Stimulated activated CD4-positive, alpha-beta T cell treated with anti-CD3 and anti-CD28 coated beads, Interleukin-2, amount 100 ng/mL, for 24 hours (primary cell): Measurements from ENCODE around the gene HIF3A.
"Not testable (repeated sequence)": the region's sequence is repeated elsewhere in the genome, so short reads cannot be mapped to it uniquely, and the experiment has no call there.

ENCODE experiments used
- DNase-seq, 2 donors: peaks; one replicate each; pipeline ENCODE4 v3.0.0-alpha.2; 2020

The HIF3A gene

GRCh38 chr19:46296722-46297461 lies at the start of gene HIF3A:
Gene HIF3A (plus strand): TSS chr19:46297042. CDS start chr19:46297077, 35 bp downstream.
- peak in 1 of 2 donors; percentile 11 for DNase-seq

- DNase-seq, result no peak
Measured at GRCh38 chr19:46250076-46250735, 46.6 kb upstream of the HIF3A start.

DNA sequence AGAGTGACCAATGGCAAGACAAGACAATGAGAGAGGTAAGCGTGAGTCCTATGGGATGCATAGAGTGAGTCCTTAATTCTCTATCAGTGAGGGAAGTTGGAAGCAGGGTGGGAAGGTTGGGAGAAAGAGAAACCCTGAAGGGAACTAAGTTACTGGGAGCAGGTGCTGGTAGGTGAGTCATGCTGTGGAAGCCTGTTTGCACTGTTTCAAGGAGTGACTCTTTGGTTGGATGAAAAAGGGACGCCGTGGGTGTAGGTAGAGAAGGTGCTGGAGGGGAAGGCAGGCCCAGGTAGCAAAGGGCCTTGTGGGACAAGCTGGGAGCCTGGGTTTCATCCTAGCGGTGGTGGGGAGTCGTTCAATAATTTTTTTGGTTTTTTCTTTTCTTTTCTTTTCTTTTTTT lies 45.4 kb upstream of the HIF3A start:
- no peak for DNase-seq

- no peak for DNase-seq
Measured at GRCh38 chr19:46254776-46255175, 42.1 kb upstream of the HIF3A start.

DNA sequence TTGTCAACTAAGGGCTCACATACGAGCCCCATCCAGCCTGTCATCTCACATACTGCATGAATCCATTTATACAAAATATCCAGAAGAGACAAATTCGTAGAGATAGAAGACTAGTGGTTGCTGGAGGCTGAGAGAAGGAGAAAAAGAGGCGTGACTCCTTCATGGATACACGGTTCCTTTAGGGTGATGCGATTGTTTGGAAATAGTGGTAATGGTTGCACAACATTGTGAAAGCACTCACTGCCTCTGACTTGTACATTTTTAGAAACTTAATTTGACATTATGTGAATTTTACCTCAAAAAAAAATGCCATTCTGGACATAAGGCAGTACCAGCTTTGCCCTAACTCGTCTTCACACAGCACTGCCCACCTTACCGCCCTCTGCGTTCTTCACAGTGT lies 40.0 kb upstream of the HIF3A start:
- no peak for DNase-seq

DNA sequence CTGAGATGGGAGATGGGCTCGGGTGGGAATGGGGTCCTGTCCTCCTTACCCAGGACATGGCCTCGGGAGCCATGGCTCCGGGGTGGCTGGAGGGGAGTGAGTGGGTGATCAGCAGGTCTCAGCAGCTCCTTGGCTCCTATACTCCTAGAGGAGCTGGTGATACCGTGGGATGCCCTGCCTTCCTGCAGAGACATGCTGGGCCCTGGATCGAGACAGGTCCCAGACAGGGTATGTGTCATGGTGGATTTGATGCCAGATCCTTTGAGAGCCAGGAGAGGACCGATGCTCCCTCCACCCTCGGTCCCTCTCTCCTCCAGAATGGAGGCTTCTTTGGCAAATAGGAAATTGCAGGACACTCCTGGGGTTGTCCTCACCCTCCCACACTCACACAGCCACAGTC lies 35.3 kb upstream of the HIF3A start:
- not testable (repeated sequence) for DNase-seq

DNA sequence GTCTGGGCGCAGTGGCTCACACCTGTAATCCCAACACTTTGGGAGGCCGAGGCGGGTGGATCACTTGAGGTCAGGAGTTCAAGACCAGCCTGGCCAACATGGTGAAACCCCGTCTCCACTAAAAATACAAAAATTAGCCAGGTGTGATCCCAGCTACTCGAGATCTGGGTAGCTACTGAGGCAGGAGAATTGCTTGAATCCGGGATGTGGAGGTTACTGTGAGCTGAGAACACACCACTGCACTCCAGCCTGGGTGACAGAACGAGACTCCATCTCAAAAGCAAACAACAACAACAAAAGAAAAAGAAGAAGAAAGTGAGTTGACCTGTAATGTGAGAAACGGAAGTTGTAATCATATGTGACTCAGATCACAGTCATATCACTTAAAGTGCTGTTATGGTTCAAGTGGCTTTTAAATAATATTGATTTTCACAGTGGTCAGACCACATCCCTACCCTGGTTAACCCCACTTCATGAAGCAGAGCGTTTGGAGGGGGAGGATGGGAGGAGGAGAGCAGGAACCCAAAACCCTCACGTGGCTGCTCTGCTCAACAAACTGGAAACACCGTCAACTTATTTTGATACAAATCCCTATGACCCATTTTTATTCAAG lies 34.1 kb upstream of the HIF3A start:
- DNase-seq, result peak; percentile 60 to 65

GRCh38 chr19:46264801-46265200 lies 32.0 kb upstream of the HIF3A start:
- DNase-seq, result not testable (repeated sequence)

DNA sequence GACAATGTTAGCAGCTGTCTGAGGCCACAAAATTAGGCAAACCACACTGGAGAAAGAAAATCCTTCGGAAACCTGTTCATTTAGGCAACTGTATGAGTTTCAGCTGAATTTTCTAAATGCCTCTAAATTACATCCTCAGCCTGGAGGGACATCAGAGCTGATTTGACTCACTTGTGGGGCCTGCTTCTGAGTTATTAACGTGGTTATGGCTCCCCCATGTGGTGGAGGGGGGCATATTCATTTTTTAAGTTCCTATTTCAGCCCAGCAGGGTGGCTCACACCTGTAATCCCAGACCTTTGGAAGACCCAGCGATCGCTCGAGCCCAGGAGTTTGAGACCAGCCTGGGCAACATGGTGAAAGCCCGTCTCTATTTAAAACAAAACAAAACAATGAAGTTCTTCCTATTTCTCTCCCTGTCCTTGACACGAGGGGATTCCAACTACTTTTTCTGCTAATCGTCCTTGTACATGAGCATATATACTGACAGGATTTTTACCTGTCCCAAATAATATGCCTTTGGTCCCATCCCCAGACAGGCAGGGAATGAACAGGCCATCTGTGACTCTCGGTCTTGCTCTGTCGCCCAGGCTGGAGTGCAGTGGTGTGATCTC lies 31.5 kb upstream of the HIF3A start:
- peak; percentile 63 to 80 for DNase-seq

DNA sequence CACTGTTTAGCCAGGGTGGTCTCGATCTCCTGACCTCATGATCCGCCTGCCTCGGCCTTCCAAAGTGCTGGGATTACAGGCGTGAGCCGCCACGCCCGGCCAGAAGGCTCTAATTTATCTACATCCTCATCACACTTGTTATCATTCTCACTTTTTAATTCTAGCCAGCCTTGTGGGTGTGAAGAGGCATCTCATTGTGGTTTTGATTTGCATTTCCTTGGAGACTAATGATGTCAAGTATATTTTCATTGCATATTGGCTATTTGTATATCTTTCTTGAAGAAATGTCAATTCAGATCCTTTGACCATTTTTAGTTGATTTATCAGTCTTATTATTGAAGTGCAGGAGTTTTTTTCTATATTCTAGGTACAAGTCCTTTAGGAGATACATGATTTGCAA lies 27.7 kb upstream of the HIF3A start:
- DNase-seq, result no peak

DNA sequence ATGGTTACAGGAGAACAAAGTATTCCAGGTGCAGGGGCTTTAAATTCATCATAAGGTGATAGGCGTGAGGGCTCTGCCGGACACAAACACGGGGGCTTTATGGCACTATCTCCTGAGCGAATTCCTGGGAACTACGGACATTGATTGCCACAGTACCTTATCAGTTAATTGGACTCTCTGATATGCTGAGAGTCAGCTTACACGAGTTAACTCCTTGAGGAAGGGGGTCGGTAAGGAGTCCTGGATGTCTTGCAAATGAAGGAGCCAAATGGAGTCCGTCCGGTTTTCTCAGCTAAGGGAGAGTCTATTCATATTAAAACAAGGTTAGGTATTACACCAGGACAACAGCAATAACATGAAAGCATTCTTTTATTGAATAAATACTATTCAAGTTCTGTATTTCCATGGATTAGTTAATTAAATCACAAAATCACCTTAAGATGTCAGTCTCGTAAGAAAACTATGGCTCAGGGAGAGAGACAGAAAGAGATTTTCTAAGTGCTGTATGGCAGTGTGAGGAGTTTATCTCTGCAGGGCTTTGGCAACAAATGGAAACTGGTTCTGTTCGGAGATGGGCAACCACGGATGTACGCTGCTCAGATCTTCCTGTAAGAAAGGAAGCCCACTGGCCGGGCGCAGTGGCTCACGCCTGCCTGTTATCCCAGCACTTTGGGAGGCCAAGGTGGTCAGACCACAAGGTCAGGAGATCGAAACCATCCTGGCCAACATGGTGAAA lies 26.2 kb upstream of the HIF3A start:
- no peak for DNase-seq

DNA sequence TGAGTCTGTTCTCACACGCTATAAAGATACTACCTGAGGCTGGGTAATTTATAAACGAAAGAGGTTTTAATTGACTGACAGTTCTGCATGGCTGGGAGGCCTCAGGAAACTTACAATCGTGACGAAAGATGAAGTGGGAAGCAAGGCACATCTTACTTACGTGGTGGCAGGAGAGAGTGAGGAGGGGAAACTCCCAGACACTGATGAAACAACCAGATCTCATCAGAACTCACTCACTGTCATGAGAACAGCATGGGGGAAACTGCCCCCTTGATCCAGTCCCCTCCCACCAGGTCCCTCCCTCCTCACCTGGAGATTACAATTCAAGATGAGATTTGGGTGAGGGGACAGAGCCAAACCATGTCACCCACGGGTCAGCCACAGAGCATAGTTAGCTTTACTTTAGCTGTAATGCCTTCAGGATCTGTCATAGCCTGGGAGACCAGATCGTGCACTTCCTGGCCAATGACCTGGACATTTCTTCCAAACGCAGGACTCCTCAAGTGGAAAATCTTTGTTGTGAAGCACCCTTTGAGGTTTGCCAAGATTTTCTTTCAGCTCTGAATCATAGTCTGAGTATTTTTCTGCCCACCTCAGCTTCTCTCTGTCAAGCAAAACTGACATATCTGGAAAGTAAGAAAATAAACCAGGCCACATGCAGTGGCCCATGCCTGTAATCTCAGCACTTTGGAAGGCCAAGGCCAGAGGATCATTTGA lies 25.2 kb upstream of the HIF3A start:
- DNase-seq, result peak; percentile 7 to 22

DNA sequence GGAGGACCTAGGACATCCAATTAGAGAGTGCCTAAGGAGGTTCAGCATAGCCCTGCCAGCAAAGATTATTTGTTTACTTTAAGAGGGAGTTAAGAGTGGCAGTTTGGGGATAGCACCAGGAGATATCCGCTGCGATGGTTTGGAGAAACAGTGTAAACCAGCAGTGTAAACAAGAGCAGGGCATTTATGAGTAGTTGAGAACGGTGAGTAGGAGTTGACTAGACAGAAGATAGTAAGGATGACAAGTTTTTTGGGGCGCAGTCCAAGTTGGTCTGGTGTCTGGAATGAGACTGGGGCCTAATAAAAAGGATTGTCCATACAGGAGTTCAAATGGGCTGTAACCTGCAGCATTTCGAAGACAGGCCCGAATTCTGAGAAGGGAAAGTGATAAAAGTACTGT lies 22.9 kb upstream of the HIF3A start:
- DNase-seq, result not testable (repeated sequence)

DNA sequence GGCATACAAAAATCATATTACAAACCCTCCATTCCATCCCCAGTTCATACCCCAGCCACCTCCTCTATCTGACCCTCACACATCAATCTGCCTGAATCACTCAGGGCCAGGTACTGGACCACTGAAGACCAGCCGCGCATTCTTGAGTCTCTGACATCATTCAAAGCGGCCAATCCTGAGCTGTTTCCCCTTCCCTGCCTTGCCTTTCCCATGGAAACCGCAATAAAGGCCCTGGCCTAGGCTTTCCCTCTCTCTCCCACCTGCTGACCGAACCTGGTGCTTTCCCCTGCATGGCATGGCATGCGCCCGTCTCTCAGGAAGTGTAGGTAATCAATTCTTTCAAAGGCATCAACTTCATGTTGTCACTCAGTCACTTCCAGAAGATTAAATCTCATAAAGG lies 17.7 kb upstream of the HIF3A start:
- no peak for DNase-seq

GRCh38 chr19:46283771-46284170 lies 13.1 kb upstream of the HIF3A start:
- DNase-seq, result no peak

DNA sequence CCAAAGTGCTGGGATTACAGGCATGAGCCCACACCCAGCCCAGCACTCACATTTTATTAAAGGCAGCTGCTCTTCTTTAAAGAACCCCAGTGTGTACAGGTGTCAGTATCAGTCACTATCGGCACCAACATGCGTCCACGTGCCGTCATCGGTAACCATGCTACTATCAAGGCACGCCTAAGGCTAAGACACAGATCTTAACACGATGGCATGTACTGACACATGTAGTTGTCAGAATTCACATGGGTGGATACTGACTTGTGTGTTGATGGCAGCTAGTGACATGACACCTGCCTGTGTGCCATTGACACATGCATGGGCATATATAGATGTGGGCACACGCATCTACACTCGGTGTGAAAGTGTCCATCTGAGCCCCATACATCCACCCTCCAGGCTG lies 12.2 kb upstream of the HIF3A start:
- DNase-seq, result no peak

GRCh38 chr19:46287585-46287984 lies 9.3 kb upstream of the HIF3A start:
- DNase-seq, result no peak

DNA sequence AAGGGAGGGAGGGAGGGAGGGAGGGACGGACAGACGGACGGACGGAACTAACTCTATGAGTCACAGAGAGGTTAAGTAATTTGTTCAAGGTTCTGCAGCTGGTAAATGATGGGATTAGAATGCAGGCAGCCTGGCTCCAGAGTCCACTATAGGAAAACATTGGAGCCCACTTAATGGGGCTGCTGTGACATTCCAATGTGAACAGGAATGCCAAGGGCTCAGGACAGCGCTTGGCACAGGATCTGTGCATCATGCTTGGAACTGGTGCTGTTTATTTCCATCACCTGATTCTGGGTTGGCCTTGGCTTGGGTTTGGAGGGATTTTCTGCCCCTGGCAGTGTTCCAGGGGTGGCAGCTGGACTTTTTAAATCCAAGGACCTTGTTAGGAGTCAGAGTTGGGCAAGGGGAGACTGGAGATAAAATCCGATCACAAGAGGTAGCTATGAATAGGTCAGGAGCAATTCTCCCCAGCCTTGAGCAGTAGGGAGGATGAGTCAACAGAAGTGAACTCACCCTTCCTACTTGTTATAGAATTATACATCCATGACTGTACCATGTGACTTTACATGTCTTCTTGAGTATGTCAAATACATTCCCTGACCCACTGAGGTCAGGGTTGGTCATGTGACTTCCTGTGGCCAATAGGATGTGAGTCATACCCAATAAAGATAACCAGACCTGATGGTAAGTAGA lies 7.8 kb upstream of the HIF3A start:
- no peak for DNase-seq

- DNase-seq, result no peak
Measured at GRCh38 chr19:46289724-46290619, 6.9 kb upstream of the HIF3A start.

- DNase-seq, result no peak
Measured at GRCh38 chr19:46291829-46292228, 5.0 kb upstream of the HIF3A start.

DNA sequence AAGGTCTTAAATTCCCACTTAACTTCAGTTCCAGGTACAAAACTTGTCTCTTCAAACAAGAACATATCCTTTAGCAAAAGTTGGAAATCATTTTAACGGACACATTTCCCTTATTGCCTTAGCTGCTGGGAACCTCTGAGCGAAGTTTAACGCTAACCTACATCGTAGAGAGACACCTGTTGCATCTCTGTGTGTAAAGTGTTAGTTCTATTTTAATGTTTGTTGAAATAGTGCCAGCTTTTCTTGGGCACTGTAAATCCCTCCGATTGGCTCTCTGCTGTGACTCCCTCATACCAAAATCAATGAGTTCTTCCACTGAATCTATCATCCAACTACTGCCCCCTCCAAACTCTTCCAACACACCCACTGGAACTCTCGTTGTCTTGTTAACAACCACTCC lies 2.3 kb upstream of the HIF3A start:
- no peak for DNase-seq
